BE2C (cell line): ENCODE data around the gene CLK4.

Experiments
- DNase-seq: peaks from one replicate; pipeline ENCODE4 v3.0.0-alpha.2; 2020
- H3K27me3 ChIP-seq: fragments of 250-450 bp; sonication (Bioruptor Pico); 2 replicates; pipeline ENCODE4 v1.5.1; 2020; ENCODE audit warnings: mild to moderate bottlenecking
- H3K36me3 ChIP-seq: fragments of 250-450 bp; sonication (Bioruptor Pico); 2 replicates; pipeline ENCODE4 v1.5.1; 2020; ENCODE audit warnings: mild to moderate bottlenecking
- H3K4me1 ChIP-seq: fragments of 250-450 bp; sonication (Bioruptor Pico); 2 replicates; pipeline ENCODE4 v1.5.1; 2020
- H3K4me3 ChIP-seq: 2 replicates; pipeline ENCODE4 v1.5.1; 2011; ENCODE audit warnings: low read depth, low read length
- H3K9me3 ChIP-seq: fragments of 250-450 bp; sonication (Bioruptor Pico); 2 replicates; pipeline ENCODE4 v1.5.1; 2020
- TF ChIP-seq, protein P1 (sequence below): IDR thresholded peaks from 2 replicates; pipeline ENCODE4 v1.5.1; 2012; ENCODE audit warnings: mild to moderate bottlenecking, low read depth, low read length

Gene CLK4

DNA sequence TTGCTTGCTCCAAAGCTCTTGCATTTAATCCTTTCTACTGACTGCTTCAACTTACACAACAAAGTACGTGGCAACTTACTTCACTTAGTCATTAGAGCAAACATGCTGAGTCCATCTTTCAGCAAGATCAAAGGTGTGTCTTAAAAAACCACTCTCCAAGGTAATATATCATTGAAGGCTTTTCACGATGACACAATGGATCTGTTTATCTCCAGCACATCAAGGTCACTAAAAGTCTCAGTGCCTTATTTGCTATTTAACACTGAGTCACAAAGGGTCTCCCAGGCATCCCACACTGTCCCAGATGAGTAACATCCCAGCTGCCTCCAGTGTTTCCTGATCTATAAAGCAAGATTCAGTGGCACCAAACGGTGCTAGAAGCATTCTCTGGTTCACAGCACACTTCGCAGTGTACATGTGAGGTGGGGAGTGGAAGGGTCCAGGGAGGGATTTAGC, 3.7 kb upstream of the CLK4 start:
- no peaks in the 10 kb centered on the region for H3K36me3 ChIP-seq
- TF ChIP-seq, protein P1, sequence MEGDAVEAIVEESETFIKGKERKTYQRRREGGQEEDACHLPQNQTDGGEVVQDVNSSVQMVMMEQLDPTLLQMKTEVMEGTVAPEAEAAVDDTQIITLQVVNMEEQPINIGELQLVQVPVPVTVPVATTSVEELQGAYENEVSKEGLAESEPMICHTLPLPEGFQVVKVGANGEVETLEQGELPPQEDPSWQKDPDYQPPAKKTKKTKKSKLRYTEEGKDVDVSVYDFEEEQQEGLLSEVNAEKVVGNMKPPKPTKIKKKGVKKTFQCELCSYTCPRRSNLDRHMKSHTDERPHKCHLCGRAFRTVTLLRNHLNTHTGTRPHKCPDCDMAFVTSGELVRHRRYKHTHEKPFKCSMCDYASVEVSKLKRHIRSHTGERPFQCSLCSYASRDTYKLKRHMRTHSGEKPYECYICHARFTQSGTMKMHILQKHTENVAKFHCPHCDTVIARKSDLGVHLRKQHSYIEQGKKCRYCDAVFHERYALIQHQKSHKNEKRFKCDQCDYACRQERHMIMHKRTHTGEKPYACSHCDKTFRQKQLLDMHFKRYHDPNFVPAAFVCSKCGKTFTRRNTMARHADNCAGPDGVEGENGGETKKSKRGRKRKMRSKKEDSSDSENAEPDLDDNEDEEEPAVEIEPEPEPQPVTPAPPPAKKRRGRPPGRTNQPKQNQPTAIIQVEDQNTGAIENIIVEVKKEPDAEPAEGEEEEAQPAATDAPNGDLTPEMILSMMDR: no peak
- H3K27me3 ChIP-seq: no peaks in the 10 kb centered on the region
- no peak overlapping the region for H3K4me3 ChIP-seq
- H3K4me1 ChIP-seq: no peaks in the 10 kb centered on the region
- no peaks in the 10 kb centered on the region; the same call in 1 of the 2 replicates for H3K9me3 ChIP-seq
- DNase-seq: no peak

DNA sequence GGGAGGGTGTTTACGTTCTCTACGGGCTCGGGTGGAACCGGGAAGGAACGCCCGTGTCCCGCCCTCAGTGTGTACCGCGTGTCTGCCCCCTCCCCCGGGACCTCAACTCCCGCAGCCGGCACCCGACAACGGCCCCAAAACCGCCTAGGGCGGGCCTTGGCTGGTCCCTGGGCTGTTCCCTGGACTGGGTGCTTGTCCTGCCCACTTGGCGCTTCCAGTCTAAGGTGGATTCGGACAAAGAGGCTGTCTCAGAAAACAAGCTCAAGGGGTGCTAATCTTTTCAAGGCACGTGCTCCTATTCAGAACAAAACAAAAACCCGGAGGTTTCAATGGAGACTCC, 379 bp upstream of the CLK4 start:
- no peaks in the 10 kb centered on the region for H3K4me1 ChIP-seq
- no peak for DNase-seq
- peaks cover 10% of the 10 kb centered on the region for H3K36me3 ChIP-seq
- no peaks in the 10 kb centered on the region for H3K27me3 ChIP-seq
- H3K4me3 ChIP-seq: peak overlapping the region; percentile 57
- H3K9me3 ChIP-seq: no peaks in the 10 kb centered on the region; the same call in 1 of the 2 replicates
- TF ChIP-seq, protein P1: no peak

DNA sequence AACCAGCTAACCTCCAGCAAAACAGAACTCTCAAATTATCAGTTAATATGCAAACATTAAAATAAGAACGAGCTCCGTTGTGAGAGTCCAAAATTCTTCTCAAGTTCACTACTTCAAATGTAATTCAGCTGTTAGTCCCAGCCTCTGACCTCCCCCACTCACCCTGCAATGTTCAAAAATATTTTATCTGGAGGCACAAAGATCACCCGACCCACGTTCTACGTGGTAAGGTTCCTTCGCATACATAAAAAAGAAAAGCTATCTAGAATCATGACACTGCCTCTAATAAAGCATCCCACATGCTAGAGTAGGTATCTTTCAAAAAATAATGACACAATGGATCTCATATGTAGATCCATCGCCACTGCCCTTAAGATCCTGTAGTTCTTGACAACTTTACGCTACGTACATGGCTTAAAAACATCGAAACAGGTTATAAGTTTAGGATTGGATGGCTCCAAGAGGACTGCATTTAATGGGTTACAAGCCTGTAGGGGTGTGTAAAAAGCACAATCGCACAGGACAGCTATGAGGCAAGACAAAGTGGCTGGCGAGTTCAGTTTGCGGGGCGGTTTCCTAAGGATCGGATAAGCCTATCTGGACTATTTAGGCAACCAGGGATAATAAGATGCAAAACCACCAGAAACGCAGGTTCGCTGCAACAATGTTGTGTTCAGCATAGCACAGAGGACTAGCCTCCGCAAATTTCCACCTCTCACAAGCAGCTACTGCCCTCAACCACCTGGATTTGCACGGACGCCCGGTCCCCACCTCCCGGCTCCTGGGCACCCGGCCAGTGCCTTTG, 969 bp downstream of the CLK4 start:
- Histone ChIP-seq H3K27me3 (no peaks in the 10 kb centered on the region), H3K9me3 (no peaks in the 10 kb centered on the region), H3K4me1 (no peaks in the 10 kb centered on the region), H3K4me3 (peak overlapping the region; percentile 96), H3K36me3 (peaks cover 23% of the 10 kb centered on the region)
- TF ChIP-seq, protein P1: no peak
- DNase-seq: no peak

DNA sequence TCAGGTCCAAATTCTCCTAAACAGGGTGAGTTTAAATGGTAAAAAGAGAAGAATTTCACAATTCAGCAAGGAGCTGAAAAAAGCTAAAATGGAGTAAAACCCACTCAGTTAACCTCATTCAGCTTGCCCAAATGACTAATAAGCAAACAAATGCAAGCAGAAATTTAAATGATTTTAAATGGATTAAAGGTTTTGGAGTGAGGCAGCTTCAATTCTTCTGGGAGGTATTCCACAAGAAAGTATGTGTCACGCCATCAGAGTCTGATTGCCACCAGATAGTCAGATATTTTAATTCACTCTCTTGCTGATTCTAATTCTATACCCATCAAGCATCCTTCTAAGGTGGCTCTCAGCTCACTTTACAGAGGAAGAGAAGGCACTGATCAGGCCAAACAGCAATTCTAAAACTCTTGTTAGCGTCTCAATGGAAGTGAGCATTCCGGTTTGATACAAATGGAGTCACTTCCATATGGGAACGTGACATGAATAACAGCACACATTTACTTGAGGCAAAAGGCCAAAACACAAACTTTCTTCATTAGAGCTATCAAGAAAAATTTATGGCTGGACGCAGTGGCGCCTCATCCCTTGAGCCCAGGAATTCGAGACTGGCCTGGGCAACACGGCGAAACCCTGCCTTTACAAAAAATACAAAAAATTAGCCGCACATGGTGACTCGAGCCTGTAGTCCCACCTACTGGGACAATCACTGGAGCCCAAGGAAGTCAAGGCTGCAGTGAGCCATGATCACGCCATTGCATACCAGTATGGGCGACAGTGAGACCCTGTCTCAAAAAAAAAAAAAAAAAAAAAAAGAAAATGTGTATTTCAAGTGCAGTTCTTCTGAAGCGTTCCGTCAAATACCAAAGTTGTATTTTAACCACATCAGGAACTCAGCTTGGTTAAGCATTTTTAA, 2.0 kb downstream of the CLK4 start:
- Histone ChIP-seq H3K36me3 (peaks cover 33% of the 10 kb centered on the region), H3K4me3 (peak overlapping the region; percentile 96), H3K4me1 (no peaks in the 10 kb centered on the region), H3K27me3 (no peaks in the 10 kb centered on the region), H3K9me3 (no peaks in the 10 kb centered on the region)
- TF ChIP-seq, protein P1: no peak
- DNase-seq: peak; percentile 20

DNA sequence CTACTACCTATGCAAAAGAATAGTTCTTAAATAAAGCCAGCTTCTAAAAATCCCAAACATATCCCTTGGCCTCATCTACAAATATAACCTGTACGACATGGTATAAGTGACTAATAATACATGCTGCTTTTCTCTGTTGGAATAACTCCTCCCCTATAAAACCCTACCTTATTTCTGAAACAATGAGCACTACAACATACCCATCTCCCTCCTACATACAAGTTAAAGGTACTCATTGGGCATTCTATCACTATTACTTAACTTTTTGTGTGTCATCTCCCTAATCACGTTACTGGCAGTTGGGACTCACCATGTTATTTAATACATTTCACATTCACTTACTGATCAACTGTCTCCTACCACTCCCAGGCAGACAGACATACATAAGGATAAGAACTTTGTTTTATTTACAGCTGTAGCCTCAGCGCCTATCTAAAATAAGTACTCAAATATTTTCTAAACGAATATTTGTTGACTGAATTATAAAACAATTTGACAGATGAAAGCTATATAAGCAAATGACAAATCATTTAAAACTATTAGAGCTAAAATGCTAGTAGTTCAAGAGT, 4.1 kb downstream of the CLK4 start:
- TF ChIP-seq, protein P1: no peak
- Histone ChIP-seq H3K4me1 (no peaks in the 10 kb centered on the region), H3K4me3 (no peak overlapping the region), H3K27me3 (no peaks in the 10 kb centered on the region), H3K9me3 (no peaks in the 10 kb centered on the region), H3K36me3 (peaks cover 51% of the 10 kb centered on the region)
- no peak for DNase-seq
